Measurements from ENCODE around the gene SOHLH1. TPM values are rescaled to one million over a fixed set of nuclear protein-coding genes. Genes with fewer than 3 reads are reported as not detected.

Gene SOHLH1
- polyA plus RNA-seq, 2 of the 4 experiments (the other 2 are of a cell fraction) = not detected

DNA sequence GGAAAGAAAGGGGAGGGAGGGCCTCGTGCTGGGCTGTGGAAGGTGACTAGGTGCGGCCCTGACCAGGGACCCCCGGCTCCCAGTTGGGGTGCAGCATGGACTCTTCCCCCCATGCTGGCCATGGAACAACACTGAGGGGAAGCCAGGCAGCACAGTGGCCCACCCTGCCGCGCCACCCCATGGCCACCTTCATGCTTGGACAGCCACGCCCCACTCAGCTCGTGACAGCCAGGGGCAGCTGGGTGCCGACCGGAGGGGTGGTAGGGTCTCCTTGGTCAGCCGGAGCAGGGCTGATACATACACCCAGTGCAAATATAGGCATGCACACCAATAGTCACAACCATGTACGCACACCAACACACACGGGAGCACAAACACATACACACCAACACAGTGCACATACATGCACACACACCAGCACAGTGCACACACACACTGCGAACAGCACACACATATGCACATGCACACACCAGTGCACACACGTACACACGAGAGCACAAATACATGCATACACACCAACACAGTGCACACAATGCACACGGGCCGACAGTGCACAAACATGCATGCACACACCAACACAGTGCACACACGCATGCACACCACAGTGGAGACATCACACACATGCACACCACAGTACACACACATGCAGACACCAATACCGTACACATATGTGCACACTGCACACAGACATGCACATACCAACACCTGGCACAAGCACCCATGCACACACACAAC is 8.3 kb downstream of the SOHLH1 start:
- 56% methylated on average over 16 of the region's 19 CpGs for whole genome bisulfite sequencing (ENCODE audit: missing lambda C conversion rate)

DNA sequence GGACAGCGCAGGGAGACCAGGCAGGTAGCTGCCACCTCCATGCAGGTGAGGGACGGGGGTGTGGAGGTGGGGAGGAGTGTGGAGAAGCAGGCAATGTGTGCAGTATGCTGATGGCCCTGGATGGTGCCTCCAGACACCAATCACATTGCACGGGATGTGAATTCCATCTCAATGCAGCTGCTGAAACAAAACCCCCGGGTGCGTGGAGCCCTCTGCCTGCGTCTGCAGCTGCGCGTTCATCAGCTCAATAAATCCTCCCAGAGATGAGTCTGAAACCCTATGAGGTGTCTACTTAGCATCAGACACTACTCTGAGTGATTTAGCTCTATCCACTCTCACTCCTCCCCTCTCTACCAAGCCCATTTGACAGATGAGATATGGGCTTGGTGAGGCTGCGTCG is 10.3 kb downstream of the SOHLH1 start:
- DNase-seq (ENCODE audit: low read depth in 1 of 2, low spot score in 1 of 2) (no peak), ATAC-seq (no peak), FAIRE-seq (no peak)
- no peak for TF ChIP-seq HOXB13 (CRISPR knock-in tag; IDR thresholded peaks at IDR 0.05; ENCODE audit: low read depth)
- TF ChIP-seq POLR2A (IDR thresholded peaks at IDR 0.05; ENCODE audit: low read length) = no peak
- no peak for TF ChIP-seq RCOR1 (IDR thresholded peaks at IDR 0.05; ENCODE audit: low read depth, low read length)
- TF ChIP-seq, protein P1, sequence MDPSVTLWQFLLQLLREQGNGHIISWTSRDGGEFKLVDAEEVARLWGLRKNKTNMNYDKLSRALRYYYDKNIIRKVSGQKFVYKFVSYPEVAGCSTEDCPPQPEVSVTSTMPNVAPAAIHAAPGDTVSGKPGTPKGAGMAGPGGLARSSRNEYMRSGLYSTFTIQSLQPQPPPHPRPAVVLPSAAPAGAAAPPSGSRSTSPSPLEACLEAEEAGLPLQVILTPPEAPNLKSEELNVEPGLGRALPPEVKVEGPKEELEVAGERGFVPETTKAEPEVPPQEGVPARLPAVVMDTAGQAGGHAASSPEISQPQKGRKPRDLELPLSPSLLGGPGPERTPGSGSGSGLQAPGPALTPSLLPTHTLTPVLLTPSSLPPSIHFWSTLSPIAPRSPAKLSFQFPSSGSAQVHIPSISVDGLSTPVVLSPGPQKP (IDR thresholded peaks at IDR 0.05; ENCODE audit: low read depth, low read length) = no peak
- no peak for TF ChIP-seq PHF8 (IDR thresholded peaks at IDR 0.05; ENCODE audit: borderline replicate concordance, low read depth)
- no peak for TF ChIP-seq NFE2L2 (conservative IDR thresholded peaks at IDR 0.05; ENCODE audit: low read length)
- TF ChIP-seq, protein P2, sequence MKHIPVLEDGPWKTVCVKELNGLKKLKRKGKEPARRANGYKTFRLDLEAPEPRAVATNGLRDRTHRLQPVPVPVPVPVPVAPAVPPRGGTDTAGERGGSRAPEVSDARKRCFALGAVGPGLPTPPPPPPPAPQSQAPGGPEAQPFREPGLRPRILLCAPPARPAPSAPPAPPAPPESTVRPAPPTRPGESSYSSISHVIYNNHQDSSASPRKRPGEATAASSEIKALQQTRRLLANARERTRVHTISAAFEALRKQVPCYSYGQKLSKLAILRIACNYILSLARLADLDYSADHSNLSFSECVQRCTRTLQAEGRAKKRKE (CRISPR knock-in tag; IDR thresholded peaks at IDR 0.05; ENCODE audit: low read depth) = no peak
- no peak for TF ChIP-seq CHD4 (IDR thresholded peaks at IDR 0.05; ENCODE audit: borderline replicate concordance)
- TF ChIP-seq ZNF302 (CRISPR knock-in tag; IDR thresholded peaks at IDR 0.05) = no peak
- no peak for TF ChIP-seq HOXA7 (CRISPR knock-in tag; IDR thresholded peaks at IDR 0.05)
- TF ChIP-seq KDM1A (IDR thresholded peaks at IDR 0.05; ENCODE audit: low read depth) = no peak
- TF ChIP-seq, protein P3, sequence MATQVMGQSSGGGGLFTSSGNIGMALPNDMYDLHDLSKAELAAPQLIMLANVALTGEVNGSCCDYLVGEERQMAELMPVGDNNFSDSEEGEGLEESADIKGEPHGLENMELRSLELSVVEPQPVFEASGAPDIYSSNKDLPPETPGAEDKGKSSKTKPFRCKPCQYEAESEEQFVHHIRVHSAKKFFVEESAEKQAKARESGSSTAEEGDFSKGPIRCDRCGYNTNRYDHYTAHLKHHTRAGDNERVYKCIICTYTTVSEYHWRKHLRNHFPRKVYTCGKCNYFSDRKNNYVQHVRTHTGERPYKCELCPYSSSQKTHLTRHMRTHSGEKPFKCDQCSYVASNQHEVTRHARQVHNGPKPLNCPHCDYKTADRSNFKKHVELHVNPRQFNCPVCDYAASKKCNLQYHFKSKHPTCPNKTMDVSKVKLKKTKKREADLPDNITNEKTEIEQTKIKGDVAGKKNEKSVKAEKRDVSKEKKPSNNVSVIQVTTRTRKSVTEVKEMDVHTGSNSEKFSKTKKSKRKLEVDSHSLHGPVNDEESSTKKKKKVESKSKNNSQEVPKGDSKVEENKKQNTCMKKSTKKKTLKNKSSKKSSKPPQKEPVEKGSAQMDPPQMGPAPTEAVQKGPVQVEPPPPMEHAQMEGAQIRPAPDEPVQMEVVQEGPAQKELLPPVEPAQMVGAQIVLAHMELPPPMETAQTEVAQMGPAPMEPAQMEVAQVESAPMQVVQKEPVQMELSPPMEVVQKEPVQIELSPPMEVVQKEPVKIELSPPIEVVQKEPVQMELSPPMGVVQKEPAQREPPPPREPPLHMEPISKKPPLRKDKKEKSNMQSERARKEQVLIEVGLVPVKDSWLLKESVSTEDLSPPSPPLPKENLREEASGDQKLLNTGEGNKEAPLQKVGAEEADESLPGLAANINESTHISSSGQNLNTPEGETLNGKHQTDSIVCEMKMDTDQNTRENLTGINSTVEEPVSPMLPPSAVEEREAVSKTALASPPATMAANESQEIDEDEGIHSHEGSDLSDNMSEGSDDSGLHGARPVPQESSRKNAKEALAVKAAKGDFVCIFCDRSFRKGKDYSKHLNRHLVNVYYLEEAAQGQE (IDR thresholded peaks at IDR 0.05) = no peak
- TF ChIP-seq, protein P4, sequence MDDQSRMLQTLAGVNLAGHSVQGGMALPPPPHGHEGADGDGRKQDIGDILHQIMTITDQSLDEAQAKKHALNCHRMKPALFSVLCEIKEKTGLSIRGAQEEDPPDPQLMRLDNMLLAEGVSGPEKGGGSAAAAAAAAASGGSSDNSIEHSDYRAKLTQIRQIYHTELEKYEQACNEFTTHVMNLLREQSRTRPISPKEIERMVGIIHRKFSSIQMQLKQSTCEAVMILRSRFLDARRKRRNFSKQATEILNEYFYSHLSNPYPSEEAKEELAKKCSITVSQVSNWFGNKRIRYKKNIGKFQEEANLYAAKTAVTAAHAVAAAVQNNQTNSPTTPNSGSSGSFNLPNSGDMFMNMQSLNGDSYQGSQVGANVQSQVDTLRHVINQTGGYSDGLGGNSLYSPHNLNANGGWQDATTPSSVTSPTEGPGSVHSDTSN (IDR thresholded peaks at IDR 0.05) = no peak
- no peak for TF ChIP-seq HOXB5 (CRISPR knock-in tag; IDR thresholded peaks at IDR 0.05)
- Histone ChIP-seq H3K4me3 (no peak overlapping the region), H3K4me1 (no peaks in the 10 kb centered on the region), H3K9me3 (no peaks in the 10 kb centered on the region), H3K4me2 (no peak overlapping the region), H3K27ac (no peak overlapping the region)
- ChIA-PET CTCF (no interaction called here), POLR2A (no interaction called here)
- WGBS (ENCODE audit: missing lambda C conversion rate) = 55% methylated on average over 10 of the region's 10 CpGs

More for the DNA sequence above, 8.3 kb downstream of the SOHLH1 start:
- H3K4me2 ChIP-seq = no peak overlapping the region
- no peak overlapping the region for H3K27ac ChIP-seq
- DNase-seq (ENCODE audit: low read depth in 1 of 2, low spot score in 1 of 2) (no peak), ATAC-seq (no peak), FAIRE-seq (no peak)
- CTCF ChIA-PET = no interaction called here
- POLR2A ChIA-PET = no interaction called here
- H3K4me1 ChIP-seq = no peaks in the 10 kb centered on the region
- H3K9me3 ChIP-seq = no peaks in the 10 kb centered on the region
- TF ChIP-seq NR3C1 (IDR thresholded peaks at IDR 0.05) = no peak
- no peak for TF ChIP-seq MAZ (IDR thresholded peaks at IDR 0.05; ENCODE audit: borderline replicate concordance, low read depth, low read length)
- TF ChIP-seq CHD2 (IDR thresholded peaks at IDR 0.05; ENCODE audit: low read length, partially characterized antibody) = no peak
- TF ChIP-seq CBX2 (IDR thresholded peaks at IDR 0.05; ENCODE audit: borderline replicate concordance, low read depth) = no peak
- TF ChIP-seq, protein P4 (IDR thresholded peaks at IDR 0.05) = no peak
- TF ChIP-seq FOXS1 (CRISPR knock-in tag; IDR thresholded peaks at IDR 0.05) = no peak
- TF ChIP-seq NPAS2 (CRISPR knock-in tag; IDR thresholded peaks at IDR 0.05; ENCODE audit: borderline replicate concordance) = no peak
- TF ChIP-seq HEYL (CRISPR knock-in tag; IDR thresholded peaks at IDR 0.05) = no peak
- TF ChIP-seq, protein P5, sequence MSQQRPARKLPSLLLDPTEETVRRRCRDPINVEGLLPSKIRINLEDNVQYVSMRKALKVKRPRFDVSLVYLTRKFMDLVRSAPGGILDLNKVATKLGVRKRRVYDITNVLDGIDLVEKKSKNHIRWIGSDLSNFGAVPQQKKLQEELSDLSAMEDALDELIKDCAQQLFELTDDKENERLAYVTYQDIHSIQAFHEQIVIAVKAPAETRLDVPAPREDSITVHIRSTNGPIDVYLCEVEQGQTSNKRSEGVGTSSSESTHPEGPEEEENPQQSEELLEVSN (IDR thresholded peaks at IDR 0.05; ENCODE audit: borderline replicate concordance, low read depth) = no peak
- no peak for TF ChIP-seq KDM1A (IDR thresholded peaks at IDR 0.05; ENCODE audit: low read depth)
- TF ChIP-seq FOSB (CRISPR knock-in tag; IDR thresholded peaks at IDR 0.05) = no peak
- TF ChIP-seq, protein P6, sequence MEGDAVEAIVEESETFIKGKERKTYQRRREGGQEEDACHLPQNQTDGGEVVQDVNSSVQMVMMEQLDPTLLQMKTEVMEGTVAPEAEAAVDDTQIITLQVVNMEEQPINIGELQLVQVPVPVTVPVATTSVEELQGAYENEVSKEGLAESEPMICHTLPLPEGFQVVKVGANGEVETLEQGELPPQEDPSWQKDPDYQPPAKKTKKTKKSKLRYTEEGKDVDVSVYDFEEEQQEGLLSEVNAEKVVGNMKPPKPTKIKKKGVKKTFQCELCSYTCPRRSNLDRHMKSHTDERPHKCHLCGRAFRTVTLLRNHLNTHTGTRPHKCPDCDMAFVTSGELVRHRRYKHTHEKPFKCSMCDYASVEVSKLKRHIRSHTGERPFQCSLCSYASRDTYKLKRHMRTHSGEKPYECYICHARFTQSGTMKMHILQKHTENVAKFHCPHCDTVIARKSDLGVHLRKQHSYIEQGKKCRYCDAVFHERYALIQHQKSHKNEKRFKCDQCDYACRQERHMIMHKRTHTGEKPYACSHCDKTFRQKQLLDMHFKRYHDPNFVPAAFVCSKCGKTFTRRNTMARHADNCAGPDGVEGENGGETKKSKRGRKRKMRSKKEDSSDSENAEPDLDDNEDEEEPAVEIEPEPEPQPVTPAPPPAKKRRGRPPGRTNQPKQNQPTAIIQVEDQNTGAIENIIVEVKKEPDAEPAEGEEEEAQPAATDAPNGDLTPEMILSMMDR (IDR thresholded peaks at IDR 0.05) = no peak
- no peak for TF ChIP-seq TFCP2L1 (CRISPR knock-in tag; IDR thresholded peaks at IDR 0.05)
- no peak for TF ChIP-seq RFX5 (IDR thresholded peaks at IDR 0.05)
- TF ChIP-seq EP300 (IDR thresholded peaks at IDR 0.05) = no peak
- no peak for TF ChIP-seq ZSCAN20 (CRISPR knock-in tag; IDR thresholded peaks at IDR 0.05)
- no peak for TF ChIP-seq HOXA7 (CRISPR knock-in tag; IDR thresholded peaks at IDR 0.05)
- no peak overlapping the region for H3K4me3 ChIP-seq

Measured in A549 (cell line).